ENCODE data around the gene ZNF862. TPM values are rescaled to one million over a fixed set of nuclear protein-coding genes. Genes with fewer than 3 reads are reported as not detected.

ZNF862 gene
- total RNA-seq, 1 donor = 8.8 TPM

- TF ChIP-seq CTCF (IDR thresholded peaks at IDR 0.05; ENCODE audit: insufficient read depth, low read length) = no peak
Observed at GRCh38 chr7:149815121-149815520, 23.1 kb upstream of the ZNF862 start.

GRCh38 chr7:149815661-149816266, 22.4 kb upstream of the ZNF862 start:
- DNase-seq (ENCODE audit: low read depth) = no peak
- TF ChIP-seq CTCF (IDR thresholded peaks at IDR 0.05; ENCODE audit: insufficient read depth, low read length) = no peak
- no peak overlapping the region for H3K4me3 ChIP-seq (ENCODE audit: low read depth, low read length)

More at GRCh38 chr7:149815121-149815520, 23.1 kb upstream of the ZNF862 start:
- H3K4me3 ChIP-seq (ENCODE audit: low read depth, low read length) = no peak overlapping the region
- no peak for DNase-seq (ENCODE audit: low read depth)

GRCh38 chr7:149816267-149816751, 21.9 kb upstream of the ZNF862 start:
- TF ChIP-seq CTCF (IDR thresholded peaks at IDR 0.05; ENCODE audit: insufficient read depth, low read length) = no peak
- DNase-seq (ENCODE audit: low read depth) = no peak
- no peak overlapping the region for H3K4me3 ChIP-seq (ENCODE audit: low read depth, low read length)

- TF ChIP-seq CTCF (IDR thresholded peaks at IDR 0.05; ENCODE audit: insufficient read depth, low read length) = no peak
- DNase-seq (ENCODE audit: low read depth) = no peak
- no peak overlapping the region for H3K4me3 ChIP-seq (ENCODE audit: low read depth, low read length)
Observed at GRCh38 chr7:149816794-149817193, 21.4 kb upstream of the ZNF862 start.

GRCh38 chr7:149817301-149817771, 20.8 kb upstream of the ZNF862 start:
- DNase-seq (ENCODE audit: low read depth) = no peak
- no peak for TF ChIP-seq CTCF (IDR thresholded peaks at IDR 0.05; ENCODE audit: insufficient read depth, low read length)
- no peak overlapping the region for H3K4me3 ChIP-seq (ENCODE audit: low read depth, low read length)

GRCh38 chr7:149817836-149818535, 20.2 kb upstream of the ZNF862 start:
- H3K4me3 ChIP-seq (ENCODE audit: low read depth, low read length) = no peak overlapping the region
- TF ChIP-seq CTCF (IDR thresholded peaks at IDR 0.05; ENCODE audit: insufficient read depth, low read length) = no peak
- no peak for DNase-seq (ENCODE audit: low read depth)

All from fibroblast of the aortic adventitia (primary cell).